Spleen (tissue), 7 donors: ENCODE results near the gene GPR152.

Experiments
- CTCF ChIP-seq, 11 experiments: fragments of 200-600 bp in 7 of 11; fragments of 450-650 bp in 4 of 11; sonication (generic) in 4 of 11; IDR thresholded peaks in 8 of 11; conservative IDR thresholded peaks in 3 of 11; 1 replicate in 7 of 11; 2 replicates in 4 of 11; pipeline versions ENCODE4 v1.4.0 to v1.8.0; 2016 to 2021; ENCODE audit warnings: antibody characterized with exemption in 11 of 11, inconsistent platforms in 4 of 11, mild to moderate bottlenecking in 1 of 11
- POLR2A ChIP-seq, 3 donors: fragments of 450-650 bp; IDR thresholded peaks; one replicate each; pipeline ENCODE4 v1.5.1; 2017; ENCODE audit warnings: antibody characterized with exemption in 3 of 3, mild to moderate bottlenecking in 1 of 3
- donor health status: DM: no; HTN: no; CAD: no; lungs with moderate emphysema.
- donor health status: DM: no; HTN: no; CAD: no.
- donor health status: DM: no; HTN: no; CAD: no.

DNA sequence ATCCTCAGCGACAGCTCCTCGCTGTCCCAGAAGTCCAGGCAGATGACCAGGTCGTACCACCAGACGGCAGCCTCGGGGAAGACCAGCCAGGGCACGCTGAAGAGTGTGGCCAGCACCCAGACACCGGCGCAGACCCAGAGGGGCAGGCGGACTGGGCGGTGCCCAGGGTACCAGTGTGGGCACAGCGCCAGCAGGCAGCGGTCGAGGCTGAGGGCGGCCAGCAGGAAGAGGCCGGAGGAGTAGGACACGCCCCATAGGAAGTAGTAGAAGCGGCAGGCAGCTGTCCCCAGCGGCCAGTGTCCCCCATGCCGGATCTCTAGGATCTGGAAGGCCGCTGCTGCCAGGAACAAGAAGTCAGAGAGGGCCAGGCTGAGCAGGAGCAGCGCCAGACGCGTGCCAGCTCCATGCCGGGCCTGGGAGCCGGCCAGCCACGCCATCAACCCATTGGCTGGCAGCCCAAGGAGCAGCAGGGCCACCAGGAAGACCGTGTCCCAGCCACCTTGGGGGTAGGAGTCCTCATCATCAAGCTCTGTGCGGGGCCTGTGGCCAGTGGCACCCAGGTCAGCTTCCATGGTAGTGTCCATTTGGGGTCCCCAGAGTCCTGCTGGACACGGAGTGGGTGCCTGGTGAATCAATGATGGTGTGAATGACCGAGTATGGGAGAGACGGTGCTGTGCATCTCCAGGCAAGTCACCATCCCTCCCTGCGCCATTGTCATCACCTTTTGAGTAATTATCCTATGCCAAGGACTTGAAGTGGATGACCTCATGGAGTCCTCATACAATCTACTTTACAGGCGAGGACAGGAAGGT, at the start of gene GPR152:
- TF ChIP-seq CTCF (IDR thresholded peaks at IDR 0.05 in 8 of 11, conservative IDR thresholded peaks at IDR 0.05 in 3 of 11): peak in 5 of 11 experiments; percentile 10 to 41 (median 25)
- no peak for TF ChIP-seq POLR2A (IDR thresholded peaks at IDR 0.05)
